Fibroblast of villous mesenchyme (primary cell): ENCODE results near the gene POC1A. TPM values are rescaled to one million over a fixed set of nuclear protein-coding genes. Genes with fewer than 3 reads are reported as not detected.

ENCODE experiments used
- DNase-seq: peaks from one replicate; pipeline ENCODE4 v3.0.0-alpha.2; 2010; ENCODE audit warnings: low read depth
- H3K4me3 ChIP-seq: 2 replicates; pipeline ENCODE4 v1.5.1; 2011; ENCODE audit warnings: low read depth, mild to moderate bottlenecking, low read length
- CTCF ChIP-seq: IDR thresholded peaks from 2 replicates; pipeline ENCODE4 v1.5.1; 2012; ENCODE audit warnings: low read depth, mild to moderate bottlenecking, low read length; ENCODE audit not compliant: insufficient read depth
- total RNA-seq: library from RNA; depleted of rRNA; stranded (reverse); fragments of >200 nt; gene quantifications from 2 replicates; pipeline ENCODE4 v1.2.3, GENCODE V29; 2012

POC1A gene
- total RNA-seq, result 5.6 and 6.1 TPM in 2 replicates

GRCh38 chr3:52154135-52155094 is at the start of gene POC1A:
TSS of gene POC1A (minus strand) at chr3:52154423. CDS start at chr3:52154372, 51 bp downstream.
- peak; percentile 99 for DNase-seq
- TF ChIP-seq CTCF, result no peak
- H3K4me3 ChIP-seq, result peak within 1 kb of the TSS; percentile 87

- DNase-seq, result no peak
- no peak for TF ChIP-seq CTCF
- no peak overlapping the region for H3K4me3 ChIP-seq
Observed at GRCh38 chr3:52203701-52204100, 49.5 kb upstream of the POC1A start.

- no peak for TF ChIP-seq CTCF
- DNase-seq, result peak; percentile 24
- H3K4me3 ChIP-seq, result no peak overlapping the region
Observed at GRCh38 chr3:52202384-52203077, 48.3 kb upstream of the POC1A start.

- no peak for TF ChIP-seq CTCF
- peak; percentile 39 for DNase-seq
Observed at GRCh38 chr3:52200981-52201679, 46.9 kb upstream of the POC1A start.

GRCh38 chr3:52198643-52199608 is 44.7 kb upstream of the POC1A start:
- no peak for TF ChIP-seq CTCF
- DNase-seq, result no peak
- H3K4me3 ChIP-seq, result peak overlapping the region; percentile 84

More at GRCh38 chr3:52200981-52201679, 46.9 kb upstream of the POC1A start:
- H3K4me3 ChIP-seq, result no peak overlapping the region
